ENCODE measurements around the gene CSMD2. TPM values are rescaled to one million over a fixed set of nuclear protein-coding genes. Genes with fewer than 3 reads are reported as not detected.

The CSMD2 gene
- total RNA-seq, 1 experiment from 2014 or later = 0.22 TPM

DNA sequence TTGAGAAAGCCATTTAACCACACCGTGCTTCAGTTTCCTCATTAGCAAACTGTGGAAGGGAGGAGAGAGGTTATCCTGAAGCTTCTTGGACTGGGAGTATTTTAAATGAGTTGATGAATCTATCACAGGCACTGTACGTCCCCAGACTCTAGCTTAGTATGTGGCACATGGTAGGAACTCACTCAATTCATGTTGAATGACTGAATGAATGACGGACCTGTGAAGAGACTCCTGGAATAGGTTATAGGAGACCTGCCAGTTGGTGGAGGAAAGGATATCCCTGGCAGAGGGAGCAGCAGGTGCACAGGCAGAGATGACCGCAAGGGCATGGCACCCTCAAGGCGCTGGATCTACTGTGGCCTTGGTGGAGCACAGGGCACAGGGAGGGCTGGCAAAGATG lies 182.6 kb downstream of the CSMD2 start:
- Histone ChIP-seq H3K79me2 (ENCODE audit: insufficient read depth, low read length) (no peaks in the 10 kb centered on the region), H3K27me3 (ENCODE audit: insufficient read depth, low read length) (peaks cover 62% of the 10 kb centered on the region), H3K27ac (ENCODE audit: low read depth, low read length) (no peak overlapping the region), H3K9me2 (ENCODE audit: insufficient read depth) (no peaks in the 10 kb centered on the region), H4K20me1 (ENCODE audit: insufficient read depth) (no peaks in the 10 kb centered on the region), H2AFZ (ENCODE audit: low read depth, low read length, poor library complexity, severe bottlenecking) (no peak overlapping the region), H3K9ac (ENCODE audit: low read length) (no peak overlapping the region), H3K36me3 (ENCODE audit: control insufficient read depth in 1 of 2, insufficient read depth in 2 of 2, low read length in 2 of 2) (no peaks in the 10 kb centered on the region), H3K4me3 (replicated peaks in 1 of 2; ENCODE audit: low read depth in 1 of 2, low read length in 2 of 2) (no peak overlapping the region), H3K4me2 (ENCODE audit: low read length) (no peak overlapping the region), H3K4me1 (ENCODE audit: control insufficient read depth in 1 of 2, insufficient read depth in 2 of 2, low read length in 2 of 2) (no peaks in the 10 kb centered on the region), H3K9me3 (ENCODE audit: control insufficient read depth in 1 of 2, insufficient read depth in 1 of 2, low read depth in 1 of 2, low read length in 2 of 2) (no peaks in the 10 kb centered on the region)
- ChIA-PET CTCF (no interaction called here), POLR2A (no interaction called here), RAD21 (ENCODE audit: low non-redundant PET in 1 of 2, low total read pairs in 2 of 2, uncharacterized antibody in 2 of 2, unreplicated experiment in 2 of 2) (no interaction called here)
- DNase-seq (ENCODE audit: low read depth, low spot score) (no peak), ATAC-seq (no peak)
- no TSS peak for BruUV-seq (replicated peaks)
- TF ChIP-seq POLR2AphosphoS5 (IDR thresholded peaks at IDR 0.05; ENCODE audit: low read depth, low read length) = no peak
- TF ChIP-seq JUND (IDR thresholded peaks at IDR 0.05) = no peak
- TF ChIP-seq RAD21 (IDR thresholded peaks at IDR 0.05; ENCODE audit: low read depth) = no peak
- TF ChIP-seq TCF7L2 (IDR thresholded peaks at IDR 0.05; ENCODE audit: borderline replicate concordance, extremely low read depth, insufficient read depth, insufficient read length) = no peak
- TF ChIP-seq ZNF274 (IDR thresholded peaks at IDR 0.05; ENCODE audit: low read depth, low read length) = no peak
- TF ChIP-seq CEBPB (IDR thresholded peaks at IDR 0.05; ENCODE audit: low read depth) = no peak
- no peak for TF ChIP-seq SRF (IDR thresholded peaks at IDR 0.05; ENCODE audit: low read depth)
- TF ChIP-seq, protein P1, sequence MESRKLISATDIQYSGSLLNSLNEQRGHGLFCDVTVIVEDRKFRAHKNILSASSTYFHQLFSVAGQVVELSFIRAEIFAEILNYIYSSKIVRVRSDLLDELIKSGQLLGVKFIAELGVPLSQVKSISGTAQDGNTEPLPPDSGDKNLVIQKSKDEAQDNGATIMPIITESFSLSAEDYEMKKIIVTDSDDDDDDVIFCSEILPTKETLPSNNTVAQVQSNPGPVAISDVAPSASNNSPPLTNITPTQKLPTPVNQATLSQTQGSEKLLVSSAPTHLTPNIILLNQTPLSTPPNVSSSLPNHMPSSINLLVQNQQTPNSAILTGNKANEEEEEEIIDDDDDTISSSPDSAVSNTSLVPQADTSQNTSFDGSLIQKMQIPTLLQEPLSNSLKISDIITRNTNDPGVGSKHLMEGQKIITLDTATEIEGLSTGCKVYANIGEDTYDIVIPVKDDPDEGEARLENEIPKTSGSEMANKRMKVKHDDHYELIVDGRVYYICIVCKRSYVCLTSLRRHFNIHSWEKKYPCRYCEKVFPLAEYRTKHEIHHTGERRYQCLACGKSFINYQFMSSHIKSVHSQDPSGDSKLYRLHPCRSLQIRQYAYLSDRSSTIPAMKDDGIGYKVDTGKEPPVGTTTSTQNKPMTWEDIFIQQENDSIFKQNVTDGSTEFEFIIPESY (IDR thresholded peaks at IDR 0.05; ENCODE audit: extremely low read depth, insufficient replicate concordance, low read length) = no peak
- no peak for TF ChIP-seq SP1 (IDR thresholded peaks at IDR 0.05; ENCODE audit: low read depth)
- TF ChIP-seq CBX3 (IDR thresholded peaks at IDR 0.05; ENCODE audit: low read depth) = no peak
- TF ChIP-seq YY1 (IDR thresholded peaks at IDR 0.05; ENCODE audit: extremely low read depth, insufficient replicate concordance, low read depth, low read length) = no peak
- TF ChIP-seq, protein P2, sequence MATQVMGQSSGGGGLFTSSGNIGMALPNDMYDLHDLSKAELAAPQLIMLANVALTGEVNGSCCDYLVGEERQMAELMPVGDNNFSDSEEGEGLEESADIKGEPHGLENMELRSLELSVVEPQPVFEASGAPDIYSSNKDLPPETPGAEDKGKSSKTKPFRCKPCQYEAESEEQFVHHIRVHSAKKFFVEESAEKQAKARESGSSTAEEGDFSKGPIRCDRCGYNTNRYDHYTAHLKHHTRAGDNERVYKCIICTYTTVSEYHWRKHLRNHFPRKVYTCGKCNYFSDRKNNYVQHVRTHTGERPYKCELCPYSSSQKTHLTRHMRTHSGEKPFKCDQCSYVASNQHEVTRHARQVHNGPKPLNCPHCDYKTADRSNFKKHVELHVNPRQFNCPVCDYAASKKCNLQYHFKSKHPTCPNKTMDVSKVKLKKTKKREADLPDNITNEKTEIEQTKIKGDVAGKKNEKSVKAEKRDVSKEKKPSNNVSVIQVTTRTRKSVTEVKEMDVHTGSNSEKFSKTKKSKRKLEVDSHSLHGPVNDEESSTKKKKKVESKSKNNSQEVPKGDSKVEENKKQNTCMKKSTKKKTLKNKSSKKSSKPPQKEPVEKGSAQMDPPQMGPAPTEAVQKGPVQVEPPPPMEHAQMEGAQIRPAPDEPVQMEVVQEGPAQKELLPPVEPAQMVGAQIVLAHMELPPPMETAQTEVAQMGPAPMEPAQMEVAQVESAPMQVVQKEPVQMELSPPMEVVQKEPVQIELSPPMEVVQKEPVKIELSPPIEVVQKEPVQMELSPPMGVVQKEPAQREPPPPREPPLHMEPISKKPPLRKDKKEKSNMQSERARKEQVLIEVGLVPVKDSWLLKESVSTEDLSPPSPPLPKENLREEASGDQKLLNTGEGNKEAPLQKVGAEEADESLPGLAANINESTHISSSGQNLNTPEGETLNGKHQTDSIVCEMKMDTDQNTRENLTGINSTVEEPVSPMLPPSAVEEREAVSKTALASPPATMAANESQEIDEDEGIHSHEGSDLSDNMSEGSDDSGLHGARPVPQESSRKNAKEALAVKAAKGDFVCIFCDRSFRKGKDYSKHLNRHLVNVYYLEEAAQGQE (IDR thresholded peaks at IDR 0.05; ENCODE audit: low read depth) = no peak
- no peak for TF ChIP-seq ELF1 (IDR thresholded peaks at IDR 0.05; ENCODE audit: borderline replicate concordance, low read depth)
- no peak for TF ChIP-seq EZH2 (IDR thresholded peaks at IDR 0.05)
- no peak for TF ChIP-seq POLR2A (IDR thresholded peaks at IDR 0.05; ENCODE audit: borderline replicate concordance, extremely low read depth, insufficient read depth, insufficient read length)
- no peak for TF ChIP-seq ZFX (IDR thresholded peaks at IDR 0.05)
- no peak for TF ChIP-seq SIN3A (IDR thresholded peaks at IDR 0.05; ENCODE audit: low read depth)
- TF ChIP-seq MAX (IDR thresholded peaks at IDR 0.05) = no peak
- intact Hi-C loops (cut with micrococcal nuclease) = no loop called here
